Measurements from ENCODE around the gene TAP1. TPM values are rescaled to one million over a fixed set of nuclear protein-coding genes. Genes with fewer than 3 reads are reported as not detected.

Gene TAP1
- polyA plus RNA-seq, 2 donors, result 29.3 to 34.2 TPM

Other genes with a start within 250 kb of the TAP1 start
- 10 to 100 TPM in 1 of 2 donors, 1 to 10 TPM in 1; 2.8 to 42.9 TPM for gene HLA-DQA1, start 216.3 kb downstream of the TAP1 start, polyA plus RNA-seq
- gene HLA-DQB1, start 187.0 kb downstream of the TAP1 start, polyA plus RNA-seq, result 10 to 100 TPM; 16.5 to 53.2 TPM
- gene HLA-DQA2, start 112.3 kb downstream of the TAP1 start, polyA plus RNA-seq, result under 1 TPM in 1 of 2 donors, not detected in 1; 0.24 TPM
- 10 to 100 TPM in 1 of 2 donors, under 1 TPM in 1; 0.51 to 11.9 TPM for gene HLA-DQB2, start 90.2 kb downstream of the TAP1 start, polyA plus RNA-seq
- 1 to 10 TPM in 1 of 2 donors, under 1 TPM in 1; 0.75 to 1.9 TPM for gene HLA-DOB, start 36.7 kb downstream of the TAP1 start, polyA plus RNA-seq
- gene TAP2, start 15.0 kb downstream of the TAP1 start, polyA plus RNA-seq, result 10 to 100 TPM; 19.3 to 40.5 TPM
- 10 to 100 TPM; 63.1 to 66.9 TPM for gene PSMB8, start 9.7 kb downstream of the TAP1 start, polyA plus RNA-seq
- 10 to 100 TPM; 14.5 to 25.5 TPM for gene PSMB9, start 488 bp upstream of the TAP1 start, polyA plus RNA-seq
- 1 to 10 TPM; 2.5 to 7.3 TPM for gene HLA-DMB, start 87.3 kb upstream of the TAP1 start, polyA plus RNA-seq
- gene HLA-DMA, start 99.4 kb upstream of the TAP1 start, polyA plus RNA-seq, result 10 to 100 TPM; 11.3 to 14.4 TPM
- gene BRD2, start 114.9 kb upstream of the TAP1 start, polyA plus RNA-seq, result 10 to 100 TPM; 86.9 to 97.6 TPM
- 1 to 10 TPM in 1 of 2 donors, under 1 TPM in 1; 0.49 to 1.5 TPM for gene HLA-DOA, start 155.9 kb upstream of the TAP1 start, polyA plus RNA-seq
- 10 to 100 TPM in 1 of 2 donors, 1 to 10 TPM in 1; 7.8 to 27.2 TPM for gene HLA-DPA1, start 219.9 kb upstream of the TAP1 start, polyA plus RNA-seq
- gene HLA-DPB1, start 222.3 kb upstream of the TAP1 start, polyA plus RNA-seq, result 10 to 100 TPM in 1 of 2 donors, 1 to 10 TPM in 1; 8.7 to 39.1 TPM

Measured in esophagus (tissue), 2 donors.